K562 (cell line): ENCODE data around the gene INHBE. TPM values are rescaled to one million over a fixed set of nuclear protein-coding genes. Genes with fewer than 3 reads are reported as not detected.
A peak's percentile ranks its signal among the peaks of the same experiment; 100 is the strongest.

ENCODE experiments used
- ATAC-seq: fragments of 200-7000 bp; cut with Tn5 transposase; 3 replicates; pipeline ENCODE4 v1.9.1; 2020; ENCODE audit warnings: moderate library complexity
- BruUV-seq: library from RNA; stranded (reverse); fragments of 400-500 nt; replicated peaks from 2 replicates; lab custom pipeline; 2021; lab: Mats Ljungman, UMichigan
- CTCF ChIA-PET: fragments of 300-600 bp; formaldehyde crosslinking; extraction: SDS; loops from one replicate; lab custom pipeline; 2021; ENCODE audit warnings: low intra/inter-chr PET ratio; lab: Yijun Ruan, JAX
- POLR2A ChIA-PET: fragments of 300-600, 350-650 bp; sonication (Branson Sonifier 250); formaldehyde crosslinking; extraction: SDS; loops from one replicate; lab custom pipeline; 2021; ENCODE audit warnings: antibody characterized with exemption, inconsistent platforms; lab: Yijun Ruan, JAX
- DNase-seq, 4 experiments: peaks; one replicate each; pipeline versions ENCODE4 v3.0.0 to v3.0.0-alpha.2; 2011 to 2018; ENCODE audit warnings: low spot score in 3 of 4, mixed read lengths in 3 of 4; ENCODE audit errors: extremely low read depth in 1 of 4
- FAIRE-seq: peaks from 2 replicates; lab custom pipeline; 2011; peaks lifted over from hg19 to GRCh38; lab: Jason Lieb, UNC
- H2AFZ ChIP-seq: 2 replicates; pipeline ENCODE4 v1.6.0; 2011; ENCODE audit warnings: low read depth, low read length, control low read depth, inconsistent platforms
- H3K27ac ChIP-seq: fragments of 200-600 bp; 3 replicates; pipeline ENCODE4 v1.8.0; 2011; ENCODE audit warnings: low read depth, mild to moderate bottlenecking, control low read depth, inconsistent platforms, low read length, moderate library complexity, mixed read lengths; ENCODE audit errors: extremely low read depth
- H3K27me3 ChIP-seq, 2 experiments: fragments of 300-600 bp in 1 of 2; 2 replicates in 1 of 2; 3 replicates in 1 of 2; pipeline versions ENCODE4 v1.6.0 to v1.8.0; 2011; ENCODE audit warnings: inconsistent platforms in 2 of 2, low read length in 2 of 2, mild to moderate bottlenecking in 1 of 2, mixed read lengths in 1 of 2, moderate library complexity in 1 of 2; ENCODE audit not compliant: control insufficient read depth in 2 of 2, insufficient read depth in 2 of 2
- H3K36me3 ChIP-seq: fragments of 300-600 bp; 3 replicates; pipeline ENCODE4 v1.8.0; 2011; ENCODE audit warnings: mild to moderate bottlenecking, low read length, inconsistent platforms; ENCODE audit not compliant: control insufficient read depth, insufficient read depth
- H3K4me1 ChIP-seq, 2 experiments: fragments of 200-600 bp in 1 of 2; replicated peaks in 1 of 2; 2 replicates in 1 of 2; 3 replicates in 1 of 2; pipeline versions ENCODE4 v1.5.1 to v1.8.0; 2011; ENCODE audit warnings: inconsistent platforms in 2 of 2, low read length in 2 of 2, mild to moderate bottlenecking in 1 of 2, mixed read lengths in 1 of 2, moderate library complexity in 1 of 2; ENCODE audit not compliant: control insufficient read depth in 2 of 2, insufficient read depth in 2 of 2
- H3K4me2 ChIP-seq: 2 replicates; pipeline ENCODE4 v1.6.1; 2011; ENCODE audit warnings: low read length, control low read depth, inconsistent platforms, mixed read lengths; ENCODE audit not compliant: insufficient read depth
- H3K4me3 ChIP-seq: fragments of 200-600 bp; sonication (generic), shearing (Covaris generic); 2 replicates; pipeline ENCODE4 v1.5.1; 2016; ENCODE audit warnings: control low read depth, inconsistent platforms
- H3K79me2 ChIP-seq: fragments of 200-600 bp; 3 replicates; pipeline ENCODE4 v1.8.0; 2011; ENCODE audit warnings: low read length, inconsistent platforms; ENCODE audit not compliant: control insufficient read depth, insufficient read depth
- H3K9ac ChIP-seq, 2 experiments: 2 replicates each; pipeline versions ENCODE4 v1.6.0 to v1.6.1; 2011; ENCODE audit warnings: low read depth in 2 of 2, low read length in 2 of 2, control low read depth in 1 of 2, inconsistent platforms in 1 of 2, mild to moderate bottlenecking in 1 of 2, mixed read lengths in 1 of 2; ENCODE audit not compliant: insufficient read depth in 1 of 2
- H3K9me1 ChIP-seq: one replicate; pipeline ENCODE4 v1.6.0; 2011; ENCODE audit warnings: inconsistent platforms, mild to moderate bottlenecking, low read length, moderate library complexity; ENCODE audit not compliant: control insufficient read depth, insufficient read depth
- H3K9me3 ChIP-seq: replicated peaks from 2 replicates; pipeline ENCODE4 v1.5.1; 2011; ENCODE audit warnings: low read depth, low read length, inconsistent platforms; ENCODE audit not compliant: control insufficient read depth, insufficient read depth
- H4K20me1 ChIP-seq: replicated peaks from 2 replicates; pipeline ENCODE4 v1.6.1; 2011; ENCODE audit warnings: low read length, inconsistent platforms, mixed read lengths; ENCODE audit not compliant: control insufficient read depth, insufficient read depth
- MCM2 ChIP-seq: fragments of 450-650 bp; IDR thresholded peaks from 2 replicates; pipeline ENCODE4 v1.6.1; 2017; ENCODE audit warnings: low read depth, mild to moderate bottlenecking
- RBM25 ChIP-seq: fragments of 200-400 bp; formaldehyde crosslinking; IDR thresholded peaks from 2 replicates; pipeline ENCODE4 v1.6.1; 2018; ENCODE audit warnings: low read length, low read depth, moderate library complexity; ENCODE audit not compliant: severe bottlenecking
- ZNF121 ChIP-seq: sonication (generic); formaldehyde crosslinking; conservative IDR thresholded peaks from 2 replicates; pipeline ENCODE4 v1.8.0; 2022; ENCODE audit warnings: missing genetic modification reagents
- WGBS: fragments of 100-300 bp; shearing (Covaris generic); methylation state at CpG from one replicate; pipeline ENCODE4 v1.1.6; 2016; ENCODE audit warnings: low coverage, mixed read lengths; ENCODE audit not compliant: insufficient coverage; ENCODE audit errors: missing lambda C conversion rate; 5-methylcytosine and 5-hydroxymethylcytosine counted together
- in situ Hi-C: fragments of 300-500 bp; cut with MboI; formaldehyde crosslinking; loops from 4 replicates; pipeline ENCODE4 v1.15.0; 2018; ENCODE audit warnings: inconsistent platforms, mixed read lengths
- intact Hi-C: fragments of 100-400 bp; cut with micrococcal nuclease; formaldehyde crosslinking; loops from 2 replicates; pipeline ENCODE4 v1.14.2; 2022
- polyA plus RNA-seq, 8 experiments: library from polyadenylated mRNA; depleted of rRNA in 4 of 8; stranded (reverse) in 5 of 8; unstranded in 3 of 8; fragments of >200 nt; fragmentation: Nextera tagmentation in 2 of 8; fragmentation: Illumina TruSeq in 1 of 8; extraction: Ambion mirVana in 2 of 8; extraction: Trizol in 1 of 8; gene quantifications; 2 replicates each; pipeline versions ENCODE4 v1.2.1 to v1.2.3, GENCODE V29; 2011 to 2014; ENCODE audit warnings: inconsistent platforms in 1 of 8, missing spikeins in 1 of 8
- total RNA-seq, 7 experiments: library from RNA; depleted of rRNA in 6 of 7; stranded (reverse); fragments of >200 nt in 6 of 7; fragmentation: Illumina TruSeq in 2 of 7; extraction: Trizol in 2 of 7; gene quantifications; 2 replicates each; pipeline versions ENCODE4 v1.2.1 to v1.2.3, GENCODE V29; 2011 to 2021; ENCODE audit warnings: low replicate concordance in 1 of 7
- TF ChIP-seq, protein P1 (sequence below): fragments of 200-600 bp; sonication (generic); IDR thresholded peaks from one replicate; pipeline ENCODE4 v1.6.1; 2012; ENCODE audit warnings: mild to moderate bottlenecking, low read depth, low read length, inconsistent platforms

INHBE gene
- total and polyA plus RNA-seq, 9 of the 15 experiments (the other 6 are each of a cell fraction or from before 2014, with no cell fraction given), result 0.94 to 9.9 (median 7.3) TPM

DNA sequence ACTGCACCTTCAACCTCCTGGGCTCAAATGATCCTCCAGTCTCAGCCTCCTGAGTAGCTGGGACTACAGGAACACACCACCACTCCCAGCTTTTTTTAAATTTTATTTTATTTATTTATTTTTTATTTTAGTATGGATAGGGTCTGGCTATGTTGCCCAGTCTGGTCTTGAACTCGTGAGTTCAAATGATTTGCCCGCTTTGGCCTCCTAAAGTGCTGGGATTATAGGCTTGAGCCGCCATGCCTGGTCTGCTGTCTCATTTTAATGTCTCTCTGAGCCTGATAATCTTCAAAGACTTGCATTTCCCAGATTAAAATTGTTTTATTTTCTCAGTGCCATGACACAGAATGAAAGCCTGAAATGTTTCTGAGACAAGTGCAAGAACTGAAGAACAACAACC lies 21.7 kb upstream of the INHBE start:
- peak; percentile 76 for TF ChIP-seq RBM25
- TF ChIP-seq MCM2, result no peak
- peak; percentile 71 for TF ChIP-seq ZNF121
- TF ChIP-seq, protein P1, sequence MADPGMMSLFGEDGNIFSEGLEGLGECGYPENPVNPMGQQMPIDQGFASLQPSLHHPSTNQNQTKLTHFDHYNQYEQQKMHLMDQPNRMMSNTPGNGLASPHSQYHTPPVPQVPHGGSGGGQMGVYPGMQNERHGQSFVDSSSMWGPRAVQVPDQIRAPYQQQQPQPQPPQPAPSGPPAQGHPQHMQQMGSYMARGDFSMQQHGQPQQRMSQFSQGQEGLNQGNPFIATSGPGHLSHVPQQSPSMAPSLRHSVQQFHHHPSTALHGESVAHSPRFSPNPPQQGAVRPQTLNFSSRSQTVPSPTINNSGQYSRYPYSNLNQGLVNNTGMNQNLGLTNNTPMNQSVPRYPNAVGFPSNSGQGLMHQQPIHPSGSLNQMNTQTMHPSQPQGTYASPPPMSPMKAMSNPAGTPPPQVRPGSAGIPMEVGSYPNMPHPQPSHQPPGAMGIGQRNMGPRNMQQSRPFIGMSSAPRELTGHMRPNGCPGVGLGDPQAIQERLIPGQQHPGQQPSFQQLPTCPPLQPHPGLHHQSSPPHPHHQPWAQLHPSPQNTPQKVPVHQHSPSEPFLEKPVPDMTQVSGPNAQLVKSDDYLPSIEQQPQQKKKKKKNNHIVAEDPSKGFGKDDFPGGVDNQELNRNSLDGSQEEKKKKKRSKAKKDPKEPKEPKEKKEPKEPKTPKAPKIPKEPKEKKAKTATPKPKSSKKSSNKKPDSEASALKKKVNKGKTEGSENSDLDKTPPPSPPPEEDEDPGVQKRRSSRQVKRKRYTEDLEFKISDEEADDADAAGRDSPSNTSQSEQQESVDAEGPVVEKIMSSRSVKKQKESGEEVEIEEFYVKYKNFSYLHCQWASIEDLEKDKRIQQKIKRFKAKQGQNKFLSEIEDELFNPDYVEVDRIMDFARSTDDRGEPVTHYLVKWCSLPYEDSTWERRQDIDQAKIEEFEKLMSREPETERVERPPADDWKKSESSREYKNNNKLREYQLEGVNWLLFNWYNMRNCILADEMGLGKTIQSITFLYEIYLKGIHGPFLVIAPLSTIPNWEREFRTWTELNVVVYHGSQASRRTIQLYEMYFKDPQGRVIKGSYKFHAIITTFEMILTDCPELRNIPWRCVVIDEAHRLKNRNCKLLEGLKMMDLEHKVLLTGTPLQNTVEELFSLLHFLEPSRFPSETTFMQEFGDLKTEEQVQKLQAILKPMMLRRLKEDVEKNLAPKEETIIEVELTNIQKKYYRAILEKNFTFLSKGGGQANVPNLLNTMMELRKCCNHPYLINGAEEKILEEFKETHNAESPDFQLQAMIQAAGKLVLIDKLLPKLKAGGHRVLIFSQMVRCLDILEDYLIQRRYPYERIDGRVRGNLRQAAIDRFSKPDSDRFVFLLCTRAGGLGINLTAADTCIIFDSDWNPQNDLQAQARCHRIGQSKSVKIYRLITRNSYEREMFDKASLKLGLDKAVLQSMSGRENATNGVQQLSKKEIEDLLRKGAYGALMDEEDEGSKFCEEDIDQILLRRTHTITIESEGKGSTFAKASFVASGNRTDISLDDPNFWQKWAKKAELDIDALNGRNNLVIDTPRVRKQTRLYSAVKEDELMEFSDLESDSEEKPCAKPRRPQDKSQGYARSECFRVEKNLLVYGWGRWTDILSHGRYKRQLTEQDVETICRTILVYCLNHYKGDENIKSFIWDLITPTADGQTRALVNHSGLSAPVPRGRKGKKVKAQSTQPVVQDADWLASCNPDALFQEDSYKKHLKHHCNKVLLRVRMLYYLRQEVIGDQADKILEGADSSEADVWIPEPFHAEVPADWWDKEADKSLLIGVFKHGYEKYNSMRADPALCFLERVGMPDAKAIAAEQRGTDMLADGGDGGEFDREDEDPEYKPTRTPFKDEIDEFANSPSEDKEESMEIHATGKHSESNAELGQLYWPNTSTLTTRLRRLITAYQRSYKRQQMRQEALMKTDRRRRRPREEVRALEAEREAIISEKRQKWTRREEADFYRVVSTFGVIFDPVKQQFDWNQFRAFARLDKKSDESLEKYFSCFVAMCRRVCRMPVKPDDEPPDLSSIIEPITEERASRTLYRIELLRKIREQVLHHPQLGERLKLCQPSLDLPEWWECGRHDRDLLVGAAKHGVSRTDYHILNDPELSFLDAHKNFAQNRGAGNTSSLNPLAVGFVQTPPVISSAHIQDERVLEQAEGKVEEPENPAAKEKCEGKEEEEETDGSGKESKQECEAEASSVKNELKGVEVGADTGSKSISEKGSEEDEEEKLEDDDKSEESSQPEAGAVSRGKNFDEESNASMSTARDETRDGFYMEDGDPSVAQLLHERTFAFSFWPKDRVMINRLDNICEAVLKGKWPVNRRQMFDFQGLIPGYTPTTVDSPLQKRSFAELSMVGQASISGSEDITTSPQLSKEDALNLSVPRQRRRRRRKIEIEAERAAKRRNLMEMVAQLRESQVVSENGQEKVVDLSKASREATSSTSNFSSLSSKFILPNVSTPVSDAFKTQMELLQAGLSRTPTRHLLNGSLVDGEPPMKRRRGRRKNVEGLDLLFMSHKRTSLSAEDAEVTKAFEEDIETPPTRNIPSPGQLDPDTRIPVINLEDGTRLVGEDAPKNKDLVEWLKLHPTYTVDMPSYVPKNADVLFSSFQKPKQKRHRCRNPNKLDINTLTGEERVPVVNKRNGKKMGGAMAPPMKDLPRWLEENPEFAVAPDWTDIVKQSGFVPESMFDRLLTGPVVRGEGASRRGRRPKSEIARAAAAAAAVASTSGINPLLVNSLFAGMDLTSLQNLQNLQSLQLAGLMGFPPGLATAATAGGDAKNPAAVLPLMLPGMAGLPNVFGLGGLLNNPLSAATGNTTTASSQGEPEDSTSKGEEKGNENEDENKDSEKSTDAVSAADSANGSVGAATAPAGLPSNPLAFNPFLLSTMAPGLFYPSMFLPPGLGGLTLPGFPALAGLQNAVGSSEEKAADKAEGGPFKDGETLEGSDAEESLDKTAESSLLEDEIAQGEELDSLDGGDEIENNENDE, result no peak
- FAIRE-seq (no peak), ATAC-seq (no peak), DNase-seq (no peak)
- Histone ChIP-seq H3K4me3 (no peak overlapping the region), H3K27ac (no peak overlapping the region), H3K4me1 (peaks cover 17 to 18% of the 10 kb centered on the region in 2 experiments; a peak in 4 of 5 replicates), H3K27me3 (no peaks in the 10 kb centered on the region), H3K79me2 (peaks cover 27% of the 10 kb centered on the region), H3K9me3 (no peaks in the 10 kb centered on the region), H3K4me2 (no peak overlapping the region), H3K9me1 (no peaks in the 10 kb centered on the region), H2AFZ (no peak overlapping the region), H3K36me3 (no peaks in the 10 kb centered on the region), H4K20me1 (no peaks in the 10 kb centered on the region), H3K9ac (no peak overlapping the region)
- WGBS, result 42% methylated on average over 3 of the region's 3 CpGs
- in situ Hi-C loops (no loop called here), intact Hi-C loops (no loop called here)
- ChIA-PET POLR2A (interaction anchor here (0.6 to 1.4 kb wide), 5 partner anchors 9 to 171 kb away, joined by 3 to 4 read pairs (median 3); no protein-coding TSS in a partner anchor), CTCF (no interaction called here)
- BruUV-seq, result no TSS peak
